HG03342 (cell line): ENCODE measurements around the gene CBARP.

Source experiments
- ATAC-seq: cut with Tn5 transposase; IDR thresholded peaks from one replicate; pipeline ENCODE4 v1.9.1; 2021; ENCODE audit warnings: mild to moderate bottlenecking, moderate library complexity; ENCODE audit not compliant: unreplicated experiment

CBARP gene

DNA sequence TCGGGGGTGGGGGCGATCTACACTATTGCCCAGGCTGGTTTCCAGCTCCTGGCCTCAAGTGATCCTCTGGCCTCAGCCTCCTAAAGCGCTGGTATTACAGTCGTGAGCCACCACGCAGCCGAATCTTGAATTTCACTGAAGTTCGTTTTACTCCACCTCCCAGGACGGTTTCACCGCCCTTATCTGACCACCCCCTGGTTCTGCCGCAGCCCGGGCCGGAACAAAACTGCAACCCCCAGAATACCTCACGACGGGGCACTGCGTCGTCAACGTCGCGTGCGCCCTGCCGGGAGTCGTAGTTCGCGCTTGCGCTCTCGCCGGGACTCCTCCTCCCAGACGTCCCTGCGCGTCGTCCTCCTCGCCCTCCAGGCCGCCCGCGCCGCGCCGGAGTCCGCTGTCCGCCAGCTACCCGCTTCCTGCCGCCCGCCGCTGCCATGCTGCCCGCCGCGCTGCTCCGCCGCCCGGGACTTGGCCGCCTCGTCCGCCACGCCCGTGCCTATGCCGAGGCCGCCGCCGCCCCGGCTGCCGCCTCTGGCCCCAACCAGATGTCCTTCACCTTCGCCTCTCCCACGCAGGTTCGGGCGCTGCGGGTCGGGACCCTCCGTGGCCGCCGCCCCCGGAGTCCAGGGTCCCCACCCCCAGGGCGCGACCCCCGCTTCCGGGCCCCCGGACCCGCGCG is 3.8 kb upstream of the CBARP start, which contains the start of gene ATP5F1D:
Gene ATP5F1D (plus strand): TSS at position 335 of the 679 bp plus-strand sequence. CDS start 100 bp downstream, at position 435.
- peak; percentile 49 for ATAC-seq

DNA sequence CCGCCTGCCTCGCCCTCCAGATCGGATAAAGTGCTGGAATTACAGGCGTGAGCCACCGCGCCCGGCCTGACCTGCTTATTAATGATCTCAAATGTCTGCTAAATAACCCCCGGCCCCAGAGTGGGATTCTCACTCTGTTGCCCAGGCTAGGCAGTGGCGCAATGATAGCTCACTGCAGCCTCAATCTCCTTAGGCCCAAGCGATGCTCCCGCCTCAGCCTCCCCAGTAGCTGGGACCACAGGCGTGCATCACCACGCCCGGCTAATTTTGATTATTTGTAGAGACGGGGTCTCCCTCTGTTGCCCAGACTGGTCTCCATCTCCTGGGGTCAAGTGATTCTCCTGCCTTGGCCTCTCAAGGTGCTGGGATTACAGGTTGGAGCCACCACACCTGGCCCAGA is 3.1 kb upstream of the CBARP start:
- ATAC-seq: no peak

DNA sequence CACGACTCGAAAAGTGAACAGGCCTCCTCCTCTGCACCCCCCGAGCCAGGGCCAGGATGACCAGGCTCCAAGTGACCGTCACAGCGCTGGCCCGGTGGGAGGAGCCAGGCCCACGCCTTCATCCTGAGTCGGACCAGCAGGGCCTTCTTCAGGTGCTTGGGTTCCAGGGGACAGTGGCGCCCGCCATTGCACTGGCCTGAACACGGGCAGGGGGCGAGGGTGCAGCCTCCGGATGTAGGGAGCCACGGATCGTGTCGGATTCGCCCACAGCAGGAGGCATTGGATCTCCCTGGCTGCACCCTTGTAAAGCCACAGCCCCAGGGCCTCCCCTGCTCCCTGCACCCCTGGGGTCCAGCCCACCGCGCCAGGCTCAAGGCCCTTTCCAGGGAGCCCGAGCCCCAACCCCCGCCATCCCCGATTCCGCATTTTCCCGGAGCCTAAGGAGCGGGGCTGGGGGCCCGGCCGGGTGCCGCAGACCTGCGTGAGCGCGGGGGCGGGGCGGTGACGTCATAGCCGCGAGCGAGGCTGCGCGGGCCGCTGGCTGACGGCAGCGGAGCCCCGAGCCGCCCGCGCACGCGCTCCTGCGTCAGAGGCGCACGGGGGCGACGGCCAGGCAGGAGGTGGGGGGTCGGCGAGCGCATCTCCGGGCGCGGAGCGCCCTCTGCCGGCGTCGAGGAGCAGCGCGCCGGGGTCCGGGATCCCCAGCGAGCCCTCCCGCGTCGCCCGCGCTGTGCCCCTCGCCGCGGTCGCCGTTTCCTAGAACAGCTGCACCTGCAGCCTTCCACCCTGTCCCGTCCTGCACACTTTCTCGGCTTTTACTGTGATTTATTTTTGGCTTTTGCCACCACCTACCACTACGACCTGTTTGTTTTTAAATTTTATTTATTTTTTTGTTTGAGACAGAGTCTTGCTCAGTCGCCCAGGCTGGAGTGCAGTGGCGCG is 2.3 kb upstream of the CBARP start:
- no peak for ATAC-seq

DNA sequence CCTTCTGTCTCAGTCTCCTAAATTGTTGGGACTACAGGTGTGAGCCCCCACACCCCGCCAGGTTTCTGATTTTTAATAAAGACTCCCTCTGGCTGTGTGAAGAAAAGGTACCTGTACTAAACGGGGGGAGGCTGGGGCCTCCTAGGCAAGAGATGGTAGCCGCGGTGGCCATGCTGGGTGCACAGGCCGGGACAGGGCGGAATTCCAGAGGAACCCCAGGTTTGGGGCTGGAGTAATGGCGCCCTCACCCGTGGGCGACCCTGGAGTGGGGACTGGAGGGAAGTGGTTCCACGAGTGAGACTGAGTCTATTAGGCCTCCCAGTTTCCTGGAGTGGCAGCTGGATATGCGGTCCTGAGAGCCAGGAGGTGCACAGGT is 1.6 kb upstream of the CBARP start:
- ATAC-seq: no peak

DNA sequence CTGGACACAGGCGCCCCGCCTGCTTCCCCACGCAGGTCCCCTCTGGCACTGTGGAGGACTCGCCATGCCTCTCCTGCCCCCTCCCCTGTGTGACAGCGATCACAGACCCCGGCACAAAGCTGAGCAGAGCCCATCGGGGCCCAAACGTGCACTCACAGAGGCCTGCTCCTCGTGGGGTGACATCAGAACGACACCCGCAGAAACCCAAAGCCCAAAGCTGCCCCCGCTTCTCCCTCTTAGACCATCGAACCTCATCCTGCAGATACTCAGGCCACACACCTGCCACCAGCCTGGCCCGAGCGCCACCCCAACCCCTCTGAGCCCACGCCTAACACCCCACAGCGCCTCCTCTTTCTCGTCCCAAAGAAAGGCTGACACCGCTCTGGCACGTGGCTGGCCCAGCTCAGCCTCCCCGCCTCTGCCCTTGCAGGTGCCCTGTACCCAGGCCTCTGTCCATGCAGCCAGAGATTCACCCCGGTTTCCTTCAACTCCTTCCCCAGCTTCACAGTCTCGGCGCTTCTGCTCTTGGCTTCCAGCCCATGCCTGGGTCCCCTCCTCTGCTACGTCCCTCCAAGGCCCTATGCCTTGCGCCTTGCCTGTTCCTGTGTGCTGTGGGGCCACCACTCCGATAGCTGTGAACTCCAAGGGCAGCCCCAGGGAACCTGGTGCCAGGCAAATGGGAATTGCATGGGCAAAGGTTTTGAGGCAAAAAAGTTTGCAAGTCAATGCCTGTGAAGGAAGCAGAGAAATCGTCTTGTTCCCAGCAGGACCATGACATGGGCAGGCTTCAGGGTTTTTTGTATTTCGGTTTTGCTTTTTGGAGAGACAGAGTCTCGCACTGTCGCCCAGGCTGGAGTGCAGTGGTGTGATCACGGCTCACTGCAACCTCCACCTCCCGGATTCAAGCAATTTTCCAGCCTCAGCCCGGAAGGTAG is 831 bp upstream of the CBARP start:
- no peak for ATAC-seq

DNA sequence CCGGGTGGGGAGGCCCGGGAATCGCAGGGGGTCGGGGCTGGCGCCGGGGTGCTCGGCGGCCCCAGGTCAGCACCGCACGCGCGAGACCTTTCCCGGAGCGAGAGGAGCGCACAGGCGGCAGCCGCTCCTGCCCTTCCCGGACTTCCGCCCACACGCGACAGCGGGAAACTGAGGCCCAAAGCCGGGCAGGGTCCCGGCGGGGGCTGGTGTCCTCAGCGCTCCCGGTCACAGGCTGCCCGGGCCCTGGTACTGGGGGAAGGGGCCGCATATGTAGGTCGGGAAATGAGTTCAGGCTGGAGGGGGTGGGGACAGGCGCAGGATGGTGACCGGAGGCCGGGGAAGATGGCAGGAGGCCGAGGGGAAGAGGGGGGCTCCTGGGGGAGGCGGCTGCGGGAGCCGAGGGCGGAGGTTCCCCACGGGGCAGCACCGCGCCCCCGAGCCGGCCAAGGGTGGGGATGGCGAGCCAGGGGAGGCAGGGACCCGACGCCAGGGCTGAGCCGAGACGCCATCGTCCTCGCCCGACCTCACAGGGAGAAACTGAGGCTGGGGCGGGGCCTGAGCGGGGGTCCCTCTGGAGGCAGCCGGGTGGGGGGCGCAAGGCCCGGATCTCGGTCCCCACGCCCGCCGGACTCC is 662 bp downstream of the CBARP start:
- no peak for ATAC-seq

DNA sequence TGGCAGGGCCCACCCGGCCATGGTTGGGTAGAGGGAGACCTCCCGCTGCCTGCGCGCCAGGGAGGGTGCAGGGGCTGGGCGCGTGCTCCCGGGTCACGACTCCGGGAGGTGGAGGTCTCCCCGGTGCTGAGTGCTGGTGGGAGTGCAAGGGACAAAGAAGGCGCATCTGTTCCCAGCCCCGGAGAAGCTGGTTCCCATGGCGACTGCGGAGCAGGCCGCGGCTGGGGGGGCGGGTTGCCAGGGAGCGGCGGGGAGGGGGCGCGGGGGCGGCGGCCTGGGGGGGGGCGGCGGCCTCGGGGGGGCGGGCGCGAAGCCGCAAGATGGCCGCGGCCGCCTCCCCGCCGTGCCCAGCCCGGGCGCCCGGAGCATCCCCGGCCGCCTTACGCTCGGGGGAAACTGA is 1.2 kb downstream of the CBARP start:
- no peak for ATAC-seq

DNA sequence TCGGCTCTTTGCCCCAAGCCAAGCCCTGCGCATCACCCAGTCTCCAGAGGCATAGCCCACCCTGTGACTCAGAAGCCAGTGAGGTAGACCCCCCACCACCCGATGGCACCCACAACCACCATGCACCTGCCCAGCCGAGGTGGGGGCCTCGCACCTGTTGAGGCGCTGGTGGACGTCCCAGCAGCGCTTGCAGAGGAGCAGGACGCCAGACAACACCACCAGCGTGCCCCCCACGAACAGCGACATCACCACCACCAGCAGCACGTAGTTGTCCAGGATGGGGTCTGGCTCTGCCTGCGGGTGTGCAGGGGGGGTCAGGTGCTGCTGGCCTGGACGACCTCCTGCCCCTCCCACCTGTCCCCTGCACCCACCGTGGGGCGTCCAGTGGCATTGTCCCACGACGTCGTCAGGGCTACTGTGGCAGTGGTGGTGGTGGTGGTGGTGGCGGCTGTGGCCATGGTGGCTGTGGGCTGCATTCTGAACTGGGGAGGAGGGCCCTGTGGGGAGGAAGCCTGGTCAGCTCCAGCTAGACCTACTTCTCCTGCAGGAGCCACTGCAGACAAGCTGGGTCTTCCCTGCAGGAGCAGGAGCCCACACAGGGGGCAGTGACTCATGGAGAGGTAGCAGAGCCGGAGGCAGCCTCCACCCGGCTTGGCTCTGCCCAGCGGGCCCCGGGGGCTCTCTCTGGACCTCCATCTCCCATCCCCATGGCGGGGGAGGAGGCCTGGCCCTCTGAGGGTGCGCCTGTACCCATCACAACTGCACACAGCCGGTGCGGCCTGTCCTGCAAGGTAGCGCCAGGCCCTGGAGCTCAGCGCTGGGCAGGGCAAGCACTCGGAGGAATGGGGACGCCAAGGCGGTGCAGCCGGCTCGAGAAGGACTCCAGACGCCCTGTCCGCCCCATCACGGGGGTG is 1.9 kb downstream of the CBARP start:
- no peak for ATAC-seq

DNA sequence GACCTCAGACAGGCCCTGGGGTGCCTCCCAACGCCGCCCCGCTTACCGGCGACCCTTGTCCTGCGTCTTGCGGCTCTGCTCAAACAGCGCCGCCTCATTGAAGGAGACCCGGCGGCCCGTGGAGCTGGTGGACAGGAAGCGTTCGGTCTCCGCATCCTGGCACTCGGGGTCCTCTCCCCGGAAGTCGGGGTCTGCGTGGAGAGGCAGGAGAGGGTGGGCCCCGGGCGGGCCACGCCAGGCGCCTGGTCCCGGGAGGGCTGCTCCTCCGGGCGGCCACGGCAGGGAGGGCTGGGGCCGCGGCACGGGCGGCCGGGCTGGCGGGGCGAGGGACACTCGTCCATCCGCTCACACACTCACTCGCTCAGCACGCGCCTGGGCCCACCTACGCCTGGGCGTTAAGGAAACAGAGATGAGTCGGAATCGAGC is 2.8 kb downstream of the CBARP start:
- no peak for ATAC-seq

DNA sequence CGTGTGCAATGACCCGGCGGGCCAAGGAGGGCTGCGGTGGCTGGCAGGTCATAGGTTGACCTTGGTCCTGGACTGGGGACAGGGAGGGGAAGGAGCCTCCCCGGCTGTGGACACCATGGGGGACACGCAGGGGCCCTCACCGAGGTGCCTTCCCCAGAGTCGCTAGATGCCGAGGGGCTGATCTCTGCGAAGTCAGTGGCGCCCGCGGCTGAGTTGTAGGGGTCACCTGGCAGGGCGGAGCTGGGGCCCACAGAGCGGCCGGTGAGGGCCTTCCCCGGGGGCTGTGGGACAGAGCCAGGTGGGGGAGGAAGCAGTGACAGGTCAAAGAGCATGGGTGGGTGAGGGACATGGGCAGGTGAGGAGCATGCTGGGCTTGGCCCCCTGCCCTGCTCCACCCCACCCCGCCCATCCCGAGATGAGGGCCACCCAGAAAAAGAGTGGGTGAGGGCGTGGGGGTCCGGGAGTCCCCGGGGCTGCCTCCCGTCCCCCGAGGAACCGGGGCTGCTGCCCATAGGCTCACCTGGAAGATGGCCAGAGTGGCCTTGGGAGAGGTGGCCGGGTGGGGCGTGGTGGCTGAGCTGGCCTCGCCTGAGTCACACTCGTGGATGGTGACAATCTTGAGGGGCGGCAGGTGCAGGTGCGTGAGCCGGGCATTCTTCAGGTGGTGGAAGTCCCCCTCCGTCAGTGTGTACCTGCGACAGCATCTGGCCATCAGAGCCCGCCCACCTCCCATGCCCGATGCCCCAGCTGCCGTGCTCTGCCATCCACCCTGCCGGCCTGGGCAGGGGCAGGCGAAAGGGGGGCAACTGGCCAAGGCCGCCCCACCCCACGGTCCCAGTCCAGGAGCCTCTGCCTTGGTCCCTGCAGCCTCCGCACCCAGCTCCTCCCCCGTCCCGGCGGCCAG is 3.5 kb downstream of the CBARP start:
- ATAC-seq: no peak

DNA sequence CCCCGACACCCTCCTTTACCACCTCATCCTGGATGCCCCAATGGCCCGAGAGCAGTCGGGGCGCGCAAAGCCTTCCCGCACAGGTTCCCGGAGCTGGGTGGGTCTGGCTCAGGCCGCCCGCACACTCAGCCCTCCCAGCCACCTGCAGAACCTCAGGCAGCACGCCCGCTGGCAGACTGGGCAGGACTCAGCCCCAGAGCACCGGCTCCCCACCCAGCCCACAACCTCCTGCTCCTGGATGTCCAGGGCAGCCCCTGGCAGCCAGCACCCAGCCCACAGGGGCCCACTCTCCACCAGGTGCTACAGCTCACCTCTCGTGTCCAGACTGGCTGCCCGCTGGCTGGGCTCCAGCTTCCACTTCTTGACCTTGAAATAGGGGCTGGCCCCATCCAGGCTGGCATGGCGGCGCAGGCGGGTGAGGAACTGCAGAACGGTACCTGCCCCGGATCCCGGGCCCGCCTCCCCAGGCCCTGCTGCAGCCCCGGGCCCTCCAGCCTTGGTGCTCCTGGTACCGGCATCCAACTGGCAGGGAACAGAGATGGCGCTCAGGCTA is 4.6 kb downstream of the CBARP start:
- no peak for ATAC-seq

DNA sequence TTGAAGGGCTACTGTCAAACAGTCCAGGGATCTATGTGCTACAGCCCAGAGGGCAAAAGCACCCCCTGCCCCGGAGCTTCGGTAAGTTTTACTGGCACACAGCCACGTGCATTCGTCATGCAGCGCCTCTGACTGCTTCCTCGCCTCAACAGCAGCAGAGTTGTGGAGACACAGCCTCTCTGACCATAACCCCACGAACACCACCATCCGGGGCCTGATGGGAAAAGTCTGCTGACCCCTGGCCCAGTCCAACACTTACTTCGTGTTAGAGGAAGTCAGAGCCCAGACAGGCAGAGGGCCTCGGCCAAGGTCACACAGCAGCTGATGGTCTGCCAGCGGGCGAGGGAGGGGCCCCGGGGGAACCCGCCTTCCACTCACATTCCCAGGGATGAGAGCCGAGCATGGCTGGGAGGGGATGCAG is 5.1 kb downstream of the CBARP start:
- ATAC-seq: no peak

DNA sequence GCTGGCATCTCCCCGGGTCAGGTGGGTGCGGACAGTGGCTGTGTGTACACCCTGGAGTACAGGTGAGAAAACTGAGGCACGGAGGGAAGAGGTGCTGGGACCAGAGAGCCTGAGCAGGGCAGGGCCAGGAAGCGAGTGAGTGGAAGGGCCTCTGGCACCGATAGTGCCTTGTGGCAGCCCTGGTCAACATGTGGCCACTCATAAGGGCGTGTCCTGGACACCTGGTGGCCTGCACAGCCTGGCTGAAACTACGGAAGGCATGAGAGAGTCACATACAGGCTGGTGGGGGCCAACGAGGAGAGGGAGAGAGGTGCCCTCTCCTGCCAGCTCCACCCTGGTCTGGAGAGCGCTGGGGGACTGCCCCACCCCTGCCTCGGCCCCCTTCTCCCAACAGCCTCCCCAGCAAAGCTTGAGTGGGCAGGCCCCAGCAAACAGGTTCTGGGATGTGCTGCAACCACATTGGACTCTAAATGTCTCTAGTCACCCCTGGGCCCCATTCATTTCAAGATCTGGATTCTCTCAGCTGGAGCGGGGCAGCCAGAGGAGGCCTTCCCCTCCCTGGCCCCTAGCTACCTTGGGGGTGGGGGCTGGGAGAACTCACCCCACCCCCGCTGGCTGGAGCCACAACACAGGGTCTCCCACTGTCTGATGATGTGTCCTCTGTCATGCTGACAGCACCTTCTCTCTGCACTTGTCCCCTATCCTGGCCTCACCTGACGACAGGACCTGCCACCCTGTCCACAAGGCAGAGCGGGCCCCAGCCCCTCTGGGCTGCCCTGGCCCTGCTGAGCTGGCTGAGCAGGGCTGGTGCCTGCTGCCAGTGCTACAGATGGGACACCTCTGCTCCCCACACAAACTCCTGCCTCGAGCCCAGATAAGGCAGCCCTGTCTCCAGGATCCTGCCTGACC is 5.8 kb downstream of the CBARP start:
- no peak for ATAC-seq

DNA sequence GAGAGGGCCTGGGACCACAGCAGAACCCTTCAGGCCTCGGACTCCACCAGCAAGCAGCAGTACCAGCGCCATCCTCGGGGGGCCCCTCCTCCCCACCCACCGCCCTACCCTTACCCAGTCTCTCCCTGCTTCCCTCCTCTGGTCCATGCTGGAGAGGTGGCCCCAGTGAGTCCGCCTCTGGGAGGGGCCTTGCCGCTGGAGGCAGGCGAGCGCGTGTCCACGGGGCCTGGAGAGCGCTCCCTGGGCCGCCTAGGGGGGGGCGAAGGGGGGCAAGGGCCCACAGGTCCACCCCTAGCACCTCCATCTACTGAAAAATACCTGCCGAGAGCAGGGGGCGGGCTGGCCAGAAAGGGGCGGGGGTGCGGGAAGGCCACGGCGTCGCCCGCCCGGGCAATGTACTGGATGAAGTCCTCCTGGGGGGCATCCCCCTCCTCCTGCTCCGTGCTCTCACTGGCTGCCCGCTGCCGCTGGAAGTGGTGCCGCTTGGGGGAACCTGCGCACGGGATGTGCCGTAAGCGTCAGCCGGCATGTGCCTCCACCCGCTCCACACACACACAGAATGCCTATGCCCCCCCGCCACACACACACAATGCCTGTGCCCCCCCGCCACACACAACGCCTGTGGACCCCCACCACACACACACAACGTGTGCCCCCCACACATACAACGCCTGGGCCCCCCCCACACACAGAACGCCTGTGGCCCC is 6.9 kb downstream of the CBARP start:
- ATAC-seq: no peak

DNA sequence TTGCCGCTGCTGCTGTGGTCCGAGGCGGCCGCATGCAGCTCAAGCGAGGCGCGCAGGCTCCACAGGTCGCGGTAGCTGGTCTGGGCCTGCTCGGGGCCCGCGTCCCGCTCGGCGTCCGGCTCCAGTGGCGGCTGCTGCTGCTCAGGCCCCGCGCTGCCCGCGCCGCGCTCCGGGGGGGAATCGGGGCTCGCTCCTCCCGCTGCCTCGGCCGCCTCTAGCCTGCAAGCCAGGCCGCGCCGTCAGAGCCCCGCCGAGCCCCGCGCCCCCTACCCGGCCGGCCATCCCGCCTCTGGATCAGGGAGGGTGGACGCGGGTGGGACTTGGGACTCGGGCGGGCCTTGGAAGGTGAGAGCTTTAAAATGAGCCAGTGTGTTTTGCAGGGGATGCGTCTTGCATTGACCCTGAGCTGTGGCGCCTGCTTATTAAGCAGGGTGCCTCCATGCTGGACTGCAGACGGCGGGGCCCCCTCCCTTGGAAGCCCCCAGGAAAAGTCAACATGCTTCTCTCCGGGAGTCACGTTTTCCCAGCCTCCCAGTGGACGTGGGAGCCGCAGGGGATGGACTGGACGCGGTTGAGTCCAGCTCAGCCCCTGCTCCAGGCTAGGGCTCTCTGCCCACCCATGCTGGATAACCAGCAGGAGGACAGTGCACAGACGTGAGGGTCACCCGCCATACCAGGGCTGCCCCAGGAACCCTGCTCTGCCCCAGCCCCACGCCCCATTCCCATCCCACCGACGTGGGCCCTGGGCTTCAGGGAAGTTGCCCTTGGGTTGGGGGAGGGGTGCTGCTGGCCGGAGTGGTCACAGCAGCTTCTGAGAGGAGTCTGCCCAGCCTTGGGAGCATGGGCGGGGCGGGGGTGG is 7.7 kb downstream of the CBARP start:
- no peak for ATAC-seq
